Measurements from ENCODE around the gene CELF4.

The CELF4 gene

DNA sequence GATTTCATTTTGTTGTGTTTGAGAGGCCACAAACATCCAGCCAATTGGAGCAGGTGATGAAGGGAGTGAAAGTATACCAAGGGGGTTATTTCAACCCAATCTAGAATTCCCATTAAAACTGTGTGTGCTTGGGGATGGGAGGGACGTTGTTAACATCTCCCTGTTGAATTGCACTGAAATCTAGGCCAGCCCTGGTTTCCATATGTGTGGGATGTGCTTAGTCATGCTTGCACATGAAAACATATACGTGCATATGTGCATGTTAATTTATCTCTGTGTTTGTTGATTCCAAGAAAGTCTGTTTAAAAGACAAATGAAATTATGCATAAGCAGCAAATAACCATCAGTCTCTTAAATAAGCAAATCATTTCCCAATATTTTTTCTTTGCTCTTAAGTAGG is 5.6 kb downstream of the CELF4 start:
- no peak for DNase-seq (ENCODE audit: low read depth in 1 of 2, low spot score in 1 of 2)

DNA sequence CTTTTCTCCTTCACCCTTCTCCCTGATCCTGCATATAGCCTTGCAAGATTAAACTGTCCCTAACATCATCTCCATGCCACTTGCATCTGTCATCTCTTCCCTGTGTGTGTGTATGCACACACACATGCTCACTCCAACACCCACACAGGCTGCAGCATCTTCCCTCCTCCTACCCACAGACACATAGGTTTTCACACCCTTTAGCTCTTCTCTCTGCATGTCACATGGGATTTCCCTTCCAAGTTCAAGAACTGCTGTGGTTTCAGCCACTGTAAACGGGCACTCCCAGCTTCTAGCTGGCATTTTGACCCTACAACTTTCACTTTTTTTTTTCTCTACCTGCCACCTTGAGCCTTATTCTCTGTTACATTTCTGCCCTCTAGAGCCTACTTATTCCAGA is 6.4 kb downstream of the CELF4 start:
- H3K27me3 ChIP-seq (ENCODE audit: insufficient read depth, poor library complexity, severe bottlenecking) = peaks cover 25% of the 10 kb centered on the region
- H3K27ac ChIP-seq (replicated peaks) = no peak overlapping the region
- no peak for DNase-seq (ENCODE audit: low read depth in 1 of 2, low spot score in 1 of 2)
- TF ChIP-seq POLR2AphosphoS5 (IDR thresholded peaks at IDR 0.05; ENCODE audit: low read depth) (no peak), GABPA (IDR thresholded peaks at IDR 0.05; ENCODE audit: low read depth) (no peak), SPI1 (IDR thresholded peaks at IDR 0.05; ENCODE audit: borderline replicate concordance, low read depth) (no peak)
- TF ChIP-seq, protein P1, sequence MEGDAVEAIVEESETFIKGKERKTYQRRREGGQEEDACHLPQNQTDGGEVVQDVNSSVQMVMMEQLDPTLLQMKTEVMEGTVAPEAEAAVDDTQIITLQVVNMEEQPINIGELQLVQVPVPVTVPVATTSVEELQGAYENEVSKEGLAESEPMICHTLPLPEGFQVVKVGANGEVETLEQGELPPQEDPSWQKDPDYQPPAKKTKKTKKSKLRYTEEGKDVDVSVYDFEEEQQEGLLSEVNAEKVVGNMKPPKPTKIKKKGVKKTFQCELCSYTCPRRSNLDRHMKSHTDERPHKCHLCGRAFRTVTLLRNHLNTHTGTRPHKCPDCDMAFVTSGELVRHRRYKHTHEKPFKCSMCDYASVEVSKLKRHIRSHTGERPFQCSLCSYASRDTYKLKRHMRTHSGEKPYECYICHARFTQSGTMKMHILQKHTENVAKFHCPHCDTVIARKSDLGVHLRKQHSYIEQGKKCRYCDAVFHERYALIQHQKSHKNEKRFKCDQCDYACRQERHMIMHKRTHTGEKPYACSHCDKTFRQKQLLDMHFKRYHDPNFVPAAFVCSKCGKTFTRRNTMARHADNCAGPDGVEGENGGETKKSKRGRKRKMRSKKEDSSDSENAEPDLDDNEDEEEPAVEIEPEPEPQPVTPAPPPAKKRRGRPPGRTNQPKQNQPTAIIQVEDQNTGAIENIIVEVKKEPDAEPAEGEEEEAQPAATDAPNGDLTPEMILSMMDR (IDR thresholded peaks at IDR 0.05; ENCODE audit: insufficient read depth, low read length) = no peak
- TF ChIP-seq, protein P2, sequence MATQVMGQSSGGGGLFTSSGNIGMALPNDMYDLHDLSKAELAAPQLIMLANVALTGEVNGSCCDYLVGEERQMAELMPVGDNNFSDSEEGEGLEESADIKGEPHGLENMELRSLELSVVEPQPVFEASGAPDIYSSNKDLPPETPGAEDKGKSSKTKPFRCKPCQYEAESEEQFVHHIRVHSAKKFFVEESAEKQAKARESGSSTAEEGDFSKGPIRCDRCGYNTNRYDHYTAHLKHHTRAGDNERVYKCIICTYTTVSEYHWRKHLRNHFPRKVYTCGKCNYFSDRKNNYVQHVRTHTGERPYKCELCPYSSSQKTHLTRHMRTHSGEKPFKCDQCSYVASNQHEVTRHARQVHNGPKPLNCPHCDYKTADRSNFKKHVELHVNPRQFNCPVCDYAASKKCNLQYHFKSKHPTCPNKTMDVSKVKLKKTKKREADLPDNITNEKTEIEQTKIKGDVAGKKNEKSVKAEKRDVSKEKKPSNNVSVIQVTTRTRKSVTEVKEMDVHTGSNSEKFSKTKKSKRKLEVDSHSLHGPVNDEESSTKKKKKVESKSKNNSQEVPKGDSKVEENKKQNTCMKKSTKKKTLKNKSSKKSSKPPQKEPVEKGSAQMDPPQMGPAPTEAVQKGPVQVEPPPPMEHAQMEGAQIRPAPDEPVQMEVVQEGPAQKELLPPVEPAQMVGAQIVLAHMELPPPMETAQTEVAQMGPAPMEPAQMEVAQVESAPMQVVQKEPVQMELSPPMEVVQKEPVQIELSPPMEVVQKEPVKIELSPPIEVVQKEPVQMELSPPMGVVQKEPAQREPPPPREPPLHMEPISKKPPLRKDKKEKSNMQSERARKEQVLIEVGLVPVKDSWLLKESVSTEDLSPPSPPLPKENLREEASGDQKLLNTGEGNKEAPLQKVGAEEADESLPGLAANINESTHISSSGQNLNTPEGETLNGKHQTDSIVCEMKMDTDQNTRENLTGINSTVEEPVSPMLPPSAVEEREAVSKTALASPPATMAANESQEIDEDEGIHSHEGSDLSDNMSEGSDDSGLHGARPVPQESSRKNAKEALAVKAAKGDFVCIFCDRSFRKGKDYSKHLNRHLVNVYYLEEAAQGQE (IDR thresholded peaks at IDR 0.05; ENCODE audit: insufficient replicate concordance, low read depth) = no peak
- no peak overlapping the region for H3K4me3 ChIP-seq (replicated peaks; ENCODE audit: insufficient read depth, low read length)

More for the DNA sequence above, 5.6 kb downstream of the CELF4 start:
- Histone ChIP-seq H3K4me3 (replicated peaks; ENCODE audit: insufficient read depth, low read length) (no peak overlapping the region), H3K27ac (replicated peaks) (no peak overlapping the region), H3K27me3 (ENCODE audit: insufficient read depth, poor library complexity, severe bottlenecking) (peaks cover 33% of the 10 kb centered on the region)
- TF ChIP-seq, protein P2 (IDR thresholded peaks at IDR 0.05; ENCODE audit: insufficient replicate concordance, low read depth) = no peak
- TF ChIP-seq, protein P1 (IDR thresholded peaks at IDR 0.05; ENCODE audit: insufficient read depth, low read length) = no peak
- TF ChIP-seq POLR2AphosphoS5 (IDR thresholded peaks at IDR 0.05; ENCODE audit: low read depth) = no peak
- no peak for TF ChIP-seq GABPA (IDR thresholded peaks at IDR 0.05; ENCODE audit: low read depth)
- TF ChIP-seq SPI1 (IDR thresholded peaks at IDR 0.05; ENCODE audit: borderline replicate concordance, low read depth) = no peak

GRCh38 chr18:37554399-37554787 is 11.2 kb downstream of the CELF4 start:
- H3K27me3 ChIP-seq (ENCODE audit: insufficient read depth, poor library complexity, severe bottlenecking) = peaks cover 2% of the 10 kb centered on the region

More at GRCh38 chr18:37554399-37554787, 11.2 kb downstream of the CELF4 start:
- TF ChIP-seq POLR2AphosphoS5 (IDR thresholded peaks at IDR 0.05; ENCODE audit: low read depth) (no peak), SPI1 (IDR thresholded peaks at IDR 0.05; ENCODE audit: borderline replicate concordance, low read depth) (no peak), GABPA (IDR thresholded peaks at IDR 0.05; ENCODE audit: low read depth) (no peak)
- TF ChIP-seq, protein P2 (IDR thresholded peaks at IDR 0.05; ENCODE audit: insufficient replicate concordance, low read depth) = no peak
- TF ChIP-seq, protein P1 (IDR thresholded peaks at IDR 0.05; ENCODE audit: insufficient read depth, low read length) = no peak
- Histone ChIP-seq H3K4me3 (replicated peaks; ENCODE audit: insufficient read depth, low read length) (no peak overlapping the region), H3K27ac (replicated peaks) (no peak overlapping the region)
- no peak for DNase-seq (ENCODE audit: low read depth in 1 of 2, low spot score in 1 of 2)
